ENCODE data around the gene OCIAD1. TPM values are rescaled to one million over a fixed set of nuclear protein-coding genes. Genes with fewer than 3 reads are reported as not detected.

The OCIAD1 gene
- total and polyA plus RNA-seq, 10 of the 15 experiments (the other 5 are each of a cell fraction or from before 2014, with no cell fraction given) = 89.1 to 196 (median 136) TPM

DNA sequence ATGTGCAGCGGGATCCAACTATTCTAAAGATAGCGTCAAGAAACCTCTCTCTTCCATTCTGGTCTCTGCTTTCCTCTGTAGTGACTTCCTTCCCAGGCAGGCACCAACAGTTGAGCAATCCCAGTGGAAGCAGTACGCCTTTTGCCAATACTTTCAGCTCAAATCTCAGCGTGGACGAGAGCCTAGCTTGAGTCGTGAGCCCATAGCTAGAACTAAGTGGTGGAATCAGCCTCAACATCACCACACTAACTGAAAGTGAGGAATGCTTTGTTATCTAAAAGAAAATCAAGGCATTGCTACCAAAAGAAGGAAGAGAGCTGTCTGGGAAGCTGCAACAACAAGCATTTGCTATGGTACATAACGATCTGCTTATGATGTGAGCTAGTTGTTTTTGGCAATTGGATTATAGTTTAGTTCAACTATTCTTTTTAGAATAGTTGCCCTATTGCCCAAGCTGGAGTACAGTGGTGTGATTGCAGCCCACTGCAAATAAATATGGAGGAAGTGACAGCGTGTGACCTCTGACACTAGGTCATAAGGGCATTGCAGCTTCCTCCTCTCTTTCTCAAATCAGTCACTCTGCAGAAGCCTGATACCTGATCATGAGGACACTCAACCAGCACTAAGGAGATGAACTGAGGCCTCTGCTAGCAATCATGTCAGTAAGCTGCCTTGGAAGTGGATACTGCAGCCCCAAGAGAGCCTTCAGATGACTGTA, 26.1 kb upstream of the OCIAD1 start:
- no peaks in the 10 kb centered on the region for H3K79me2 ChIP-seq (ENCODE audit: control insufficient read depth, insufficient read depth, low read length)
- H3K9ac ChIP-seq (ENCODE audit: control insufficient read depth, insufficient read depth, low read length) = no peak overlapping the region
- H3K9me3 ChIP-seq (replicated peaks; ENCODE audit: control insufficient read depth, insufficient read depth, low read length) = no peaks in the 10 kb centered on the region
- RAD21 ChIA-PET (ENCODE audit: unreplicated experiment) = interaction anchor here (1.1 kb wide), 1 partner anchor 24 kb away, joined by 3 read pairs; no protein-coding TSS in a partner anchor
- in situ Hi-C loops (cut with MboI) = no loop called here
- no peak overlapping the region for H3K27ac ChIP-seq (ENCODE audit: control insufficient read depth, insufficient read depth)
- BruUV-seq (replicated peaks) = no TSS peak
- WGBS (ENCODE audit: insufficient coverage, insufficient replicate concordance, low lambda C conversion rate, missing lambda C conversion rate) = 87% methylated on average over 8 of the region's 8 CpGs
- no peaks in the 10 kb centered on the region for H4K20me1 ChIP-seq (ENCODE audit: control insufficient read depth, insufficient read depth)
- SMC1A ChIA-PET (ENCODE audit: uncharacterized antibody, unreplicated experiment) = interaction anchor here (0.9 to 1.4 kb wide), 4 partner anchors 8 to 25 kb away, joined by 3 to 6 read pairs (median 4); no protein-coding TSS in a partner anchor
- 0 out of 2 replicates have a peak, but pooled peaks cover 3% of the 10 kb centered on the region for H3K4me1 ChIP-seq (ENCODE audit: control insufficient read depth, insufficient read depth, low read length)
- ATAC-seq (no peak), FAIRE-seq (peak; percentile 27), DNase-seq (ENCODE audit: low read depth, low spot score) (no peak)
- H3K36me3 ChIP-seq (ENCODE audit: control insufficient read depth in 2 of 2, insufficient read depth in 2 of 2, low read length in 1 of 2) = no peaks in the 10 kb centered on the region
- no peak overlapping the region for H3K4me2 ChIP-seq (ENCODE audit: control insufficient read depth, insufficient read depth)
- intact Hi-C loops (cut with micrococcal nuclease; ENCODE audit: unreplicated experiment) = no loop called here
- no peak overlapping the region for H3K4me3 ChIP-seq
- TF ChIP-seq NR2C1 (IDR thresholded peaks at IDR 0.05) = peak; percentile 53; the same call in 1 of the 2 replicates
- TF ChIP-seq POU2F2 (IDR thresholded peaks at IDR 0.05; ENCODE audit: borderline replicate concordance, low read depth, low read length) = no peak
- POLR2A ChIA-PET = no interaction called here
- no peak overlapping the region for H2AFZ ChIP-seq (ENCODE audit: control insufficient read depth, low read depth, low read length)
- CTCF ChIA-PET = interaction anchor here (0.7 kb wide), 1 partner anchor 9 kb away, joined by 3 read pairs; no protein-coding TSS in a partner anchor
- no peaks in the 10 kb centered on the region for H3K27me3 ChIP-seq (replicated peaks in 1 of 2; ENCODE audit: control insufficient read depth in 2 of 2, insufficient read depth in 2 of 2, low read length in 1 of 2)

DNA sequence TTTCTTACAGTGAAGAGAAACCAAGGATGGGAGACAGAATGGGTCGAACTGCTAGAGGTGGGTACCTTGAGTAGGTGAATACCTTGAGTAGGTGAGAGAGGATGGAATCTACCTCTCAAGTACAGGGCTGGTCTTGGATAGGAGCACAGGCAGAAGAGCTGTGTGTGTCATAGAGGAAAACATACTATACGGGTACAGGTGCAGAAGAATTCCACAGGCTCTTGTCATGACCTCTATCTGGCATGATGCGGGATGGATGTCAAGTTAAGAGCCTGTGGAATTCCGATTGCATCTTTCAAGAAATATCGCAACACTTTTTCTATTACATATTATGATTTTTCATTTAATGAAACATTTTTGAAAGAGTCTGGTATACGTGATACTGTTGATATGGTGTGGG, 18.0 kb upstream of the OCIAD1 start:
- H3K9me3 ChIP-seq (replicated peaks; ENCODE audit: control insufficient read depth, insufficient read depth, low read length) = no peaks in the 10 kb centered on the region
- intact Hi-C loops (cut with micrococcal nuclease; ENCODE audit: unreplicated experiment) = no loop called here
- no peaks in the 10 kb centered on the region for H3K79me2 ChIP-seq (ENCODE audit: control insufficient read depth, insufficient read depth, low read length)
- no peaks in the 10 kb centered on the region for H3K27me3 ChIP-seq (replicated peaks in 1 of 2; ENCODE audit: control insufficient read depth in 2 of 2, insufficient read depth in 2 of 2, low read length in 1 of 2)
- CTCF ChIA-PET = interaction anchor here (0.7 to 1.3 kb wide), 2 partner anchors 44 to 133 kb away, joined by 3 read pairs; no protein-coding TSS in a partner anchor
- H3K4me1 ChIP-seq (ENCODE audit: control insufficient read depth, insufficient read depth, low read length) = peaks cover 15% of the 10 kb centered on the region; the same call in 1 of the 2 replicates
- POLR2A ChIA-PET = no interaction called here
- H4K20me1 ChIP-seq (ENCODE audit: control insufficient read depth, insufficient read depth) = no peaks in the 10 kb centered on the region
- in situ Hi-C loops (cut with MboI) = no loop called here
- RAD21 ChIA-PET (ENCODE audit: unreplicated experiment) = interaction anchor here (1.5 kb wide), 1 partner anchor 25 kb away, joined by 3 read pairs; no protein-coding TSS in a partner anchor
- FAIRE-seq = no peak
- no peak for ATAC-seq
- WGBS (ENCODE audit: insufficient coverage, insufficient replicate concordance, low lambda C conversion rate, missing lambda C conversion rate) = 83% methylated on average over 6 of the region's 6 CpGs
- BruUV-seq (replicated peaks) = no TSS peak
- no peaks in the 10 kb centered on the region for H3K36me3 ChIP-seq (ENCODE audit: control insufficient read depth in 2 of 2, insufficient read depth in 2 of 2, low read length in 1 of 2)
- SMC1A ChIA-PET (ENCODE audit: uncharacterized antibody, unreplicated experiment) = interaction anchor here (1.3 to 1.9 kb wide), 2 partner anchors 16 to 32 kb away, joined by 4 to 5 read pairs; partner anchors contain the start of gene FRYL
- no peak overlapping the region for H3K27ac ChIP-seq (ENCODE audit: control insufficient read depth, insufficient read depth)
- no peak for DNase-seq (ENCODE audit: low read depth, low spot score)
- no peak overlapping the region for H3K9ac ChIP-seq (ENCODE audit: control insufficient read depth, insufficient read depth, low read length)
- H2AFZ ChIP-seq (ENCODE audit: control insufficient read depth, low read depth, low read length) = no peak overlapping the region
- no peak overlapping the region for H3K4me3 ChIP-seq
- H3K4me2 ChIP-seq (ENCODE audit: control insufficient read depth, insufficient read depth) = no peak overlapping the region
- TF ChIP-seq, protein P1, sequence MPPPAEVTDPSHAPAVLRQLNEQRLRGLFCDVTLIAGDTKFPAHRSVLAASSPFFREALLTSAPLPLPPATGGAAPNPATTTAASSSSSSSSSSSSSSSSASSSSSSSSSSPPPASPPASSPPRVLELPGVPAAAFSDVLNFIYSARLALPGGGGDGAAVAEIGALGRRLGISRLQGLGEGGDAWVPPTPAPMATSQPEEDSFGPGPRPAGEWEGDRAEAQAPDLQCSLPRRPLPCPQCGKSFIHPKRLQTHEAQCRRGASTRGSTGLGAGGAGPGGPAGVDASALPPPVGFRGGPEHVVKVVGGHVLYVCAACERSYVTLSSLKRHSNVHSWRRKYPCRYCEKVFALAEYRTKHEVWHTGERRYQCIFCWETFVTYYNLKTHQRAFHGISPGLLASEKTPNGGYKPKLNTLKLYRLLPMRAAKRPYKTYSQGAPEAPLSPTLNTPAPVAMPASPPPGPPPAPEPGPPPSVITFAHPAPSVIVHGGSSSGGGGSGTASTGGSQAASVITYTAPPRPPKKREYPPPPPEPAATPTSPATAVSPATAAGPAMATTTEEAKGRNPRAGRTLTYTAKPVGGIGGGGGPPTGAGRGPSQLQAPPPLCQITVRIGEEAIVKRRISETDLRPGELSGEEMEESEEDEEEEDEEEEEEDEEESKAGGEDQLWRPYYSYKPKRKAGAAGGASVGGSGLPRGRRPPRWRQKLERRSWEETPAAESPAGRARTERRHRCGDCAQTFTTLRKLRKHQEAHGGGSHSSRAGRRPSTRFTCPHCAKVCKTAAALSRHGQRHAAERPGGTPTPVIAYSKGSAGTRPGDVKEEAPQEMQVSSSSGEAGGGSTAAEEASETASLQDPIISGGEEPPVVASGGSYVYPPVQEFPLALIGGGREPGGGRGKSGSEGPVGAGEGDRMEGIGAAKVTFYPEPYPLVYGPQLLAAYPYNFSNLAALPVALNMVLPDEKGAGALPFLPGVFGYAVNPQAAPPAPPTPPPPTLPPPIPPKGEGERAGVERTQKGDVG (CRISPR knock-in tag; IDR thresholded peaks at IDR 0.05) = no peak
- TF ChIP-seq TBL1XR1 (IDR thresholded peaks at IDR 0.05; ENCODE audit: low read depth, low read length) (no peak), BRCA1 (IDR thresholded peaks at IDR 0.05; ENCODE audit: low read depth, low read length) (no peak), NFIC (IDR thresholded peaks at IDR 0.05; ENCODE audit: low read depth, low read length) (no peak), POLR2A (IDR thresholded peaks at IDR 0.05; ENCODE audit: low read depth, low read length) (no peak), ZNF24 (IDR thresholded peaks at IDR 0.05) (no peak)

All from GM12878 (cell line).